Panc1 (cell line): ENCODE measurements around the gene ETV5. TPM values are rescaled to one million over a fixed set of nuclear protein-coding genes. Genes with fewer than 3 reads are reported as not detected.

ENCODE experiments used
- ATAC-seq: fragments of 200-7000 bp; cut with Tn5 transposase; 2 replicates; pipeline ENCODE4 v1.9.1; 2020; ENCODE audit warnings: mild to moderate bottlenecking, moderate library complexity
- BruUV-seq: library from RNA; stranded (reverse); fragments of 400-500 nt; replicated peaks from 2 replicates; lab custom pipeline; 2021; lab: Mats Ljungman, UMichigan
- CTCF ChIA-PET: fragments of 300-600 bp; sonication (Branson Sonifier 250); formaldehyde crosslinking; loops from one replicate; lab custom pipeline; 2022; ENCODE audit warnings: antibody characterized with exemption; lab: Charles Lee
- POLR2A ChIA-PET: fragments of 300-600 bp; sonication (Branson Sonifier 250); formaldehyde crosslinking; loops from one replicate; lab custom pipeline; 2022; ENCODE audit warnings: antibody characterized with exemption; lab: Charles Lee
- DNase-seq: peaks from one replicate; pipeline ENCODE4 v3.0.0-alpha.2; 2010; ENCODE audit warnings: low read depth, low spot score
- H3K27ac ChIP-seq: 2 replicates; pipeline ENCODE4 v1.5.1; 2011; ENCODE audit warnings: mild to moderate bottlenecking, low read length, inconsistent platforms
- H3K27me3 ChIP-seq: fragments of 200-500 bp; sonication (Bioruptor generic); 2 replicates; pipeline ENCODE4 v1.6.0; 2014; ENCODE audit warnings: low read length, inconsistent platforms; ENCODE audit not compliant: control insufficient read depth, insufficient read depth
- H3K36me3 ChIP-seq: fragments of 200-500 bp; sonication (Bioruptor generic); 2 replicates; pipeline ENCODE4 v1.5.1; 2014; ENCODE audit warnings: inconsistent platforms, mild to moderate bottlenecking, low read length, moderate library complexity; ENCODE audit not compliant: control insufficient read depth, insufficient read depth
- H3K4me1 ChIP-seq: 2 replicates; pipeline ENCODE4 v1.5.1; 2011; ENCODE audit warnings: inconsistent platforms, mild to moderate bottlenecking, low read length, moderate library complexity; ENCODE audit not compliant: control insufficient read depth, insufficient read depth
- H3K4me3 ChIP-seq, 2 experiments: 2 replicates each; pipeline ENCODE4 v1.5.1; 2011 to 2012; ENCODE audit warnings: low read depth in 2 of 2, low read length in 2 of 2, mild to moderate bottlenecking in 2 of 2, inconsistent platforms in 1 of 2, moderate library complexity in 1 of 2
- H3K9me3 ChIP-seq: fragments of 200-500 bp; sonication (Bioruptor generic); 2 replicates; pipeline ENCODE4 v1.5.1; 2014; ENCODE audit warnings: low read depth, mild to moderate bottlenecking, inconsistent platforms, low read length, moderate library complexity; ENCODE audit not compliant: control insufficient read depth, insufficient read depth
- POLR2AphosphoS5 ChIP-seq: IDR thresholded peaks from 2 replicates; pipeline ENCODE4 v1.6.1; 2012; ENCODE audit warnings: mild to moderate bottlenecking, low read depth, low read length, moderate library complexity
- REST ChIP-seq, 2 experiments: IDR thresholded peaks; 2 replicates each; pipeline ENCODE4 v1.6.1; 2011 to 2012; ENCODE audit warnings: low read depth in 2 of 2, control low read depth in 1 of 2, low read length in 1 of 2, mild to moderate bottlenecking in 1 of 2, moderate library complexity in 1 of 2; ENCODE audit not compliant: insufficient read depth in 1 of 2
- SIN3A ChIP-seq: IDR thresholded peaks from 2 replicates; pipeline ENCODE4 v1.6.1; 2012; ENCODE audit warnings: low read depth, mild to moderate bottlenecking, low read length, moderate library complexity, borderline replicate concordance; ENCODE audit not compliant: insufficient read depth
- TCF7L2 ChIP-seq: IDR thresholded peaks from 2 replicates; pipeline ENCODE4 v1.6.1; 2011; ENCODE audit warnings: mild to moderate bottlenecking, low read depth, low read length, inconsistent platforms
- in situ Hi-C: cut with HindIII; loops from 2 replicates; pipeline ENCODE4 v1.10.0; 2016; ENCODE audit warnings: low sequenced_read_pairs, low pct_unique_long_range_greater_than_20kb
- intact Hi-C: fragments of 100-400 bp; cut with micrococcal nuclease; formaldehyde crosslinking; loops from one replicate; pipeline ENCODE4 v1.10.0; 2022; ENCODE audit not compliant: unreplicated experiment
- total RNA-seq: library from RNA; stranded (reverse); gene quantifications from one replicate; pipeline ENCODE4 v1.2.1, GENCODE V29; 2021; ENCODE audit not compliant: unreplicated experiment
- TF ChIP-seq, protein P1 (sequence below): fragments of 450-650 bp; IDR thresholded peaks from 2 replicates; pipeline ENCODE4 v1.5.1; 2017; ENCODE audit warnings: mild to moderate bottlenecking

Gene ETV5
- total RNA-seq, 1 experiment from 2014 or later = 79.3 TPM

- POLR2A ChIA-PET = interaction anchor here (0.6 to 1.0 kb wide), 3 partner anchors 57 to 117 kb away, joined by 3 to 12 read pairs (median 4); no protein-coding TSS in a partner anchor
- TSS peak; percentile 77 for BruUV-seq
Observed at GRCh38 chr3:186046838-186047237, 62.1 kb downstream of the ETV5 start.

GRCh38 chr3:186044968-186045367, 63.9 kb downstream of the ETV5 start:
- no peaks in the 10 kb centered on the region for H3K9me3 ChIP-seq
- H3K4me1 ChIP-seq = no peaks in the 10 kb centered on the region
- TF ChIP-seq POLR2AphosphoS5 = 0 out of 2 replicates have a peak, but pooled peaks have one; percentile 20
- no peak for TF ChIP-seq TCF7L2
- no peak for TF ChIP-seq REST (IDR thresholded peaks at IDR 0.05; ENCODE audit: insufficient read depth in 1 of 2, low read depth in 2 of 2, low read length in 1 of 2)
- TF ChIP-seq, protein P1, sequence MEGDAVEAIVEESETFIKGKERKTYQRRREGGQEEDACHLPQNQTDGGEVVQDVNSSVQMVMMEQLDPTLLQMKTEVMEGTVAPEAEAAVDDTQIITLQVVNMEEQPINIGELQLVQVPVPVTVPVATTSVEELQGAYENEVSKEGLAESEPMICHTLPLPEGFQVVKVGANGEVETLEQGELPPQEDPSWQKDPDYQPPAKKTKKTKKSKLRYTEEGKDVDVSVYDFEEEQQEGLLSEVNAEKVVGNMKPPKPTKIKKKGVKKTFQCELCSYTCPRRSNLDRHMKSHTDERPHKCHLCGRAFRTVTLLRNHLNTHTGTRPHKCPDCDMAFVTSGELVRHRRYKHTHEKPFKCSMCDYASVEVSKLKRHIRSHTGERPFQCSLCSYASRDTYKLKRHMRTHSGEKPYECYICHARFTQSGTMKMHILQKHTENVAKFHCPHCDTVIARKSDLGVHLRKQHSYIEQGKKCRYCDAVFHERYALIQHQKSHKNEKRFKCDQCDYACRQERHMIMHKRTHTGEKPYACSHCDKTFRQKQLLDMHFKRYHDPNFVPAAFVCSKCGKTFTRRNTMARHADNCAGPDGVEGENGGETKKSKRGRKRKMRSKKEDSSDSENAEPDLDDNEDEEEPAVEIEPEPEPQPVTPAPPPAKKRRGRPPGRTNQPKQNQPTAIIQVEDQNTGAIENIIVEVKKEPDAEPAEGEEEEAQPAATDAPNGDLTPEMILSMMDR = no peak
- no peak overlapping the region for H3K4me3 ChIP-seq
- ChIA-PET POLR2A (no interaction called here), CTCF (no interaction called here)
- DNase-seq (no peak), ATAC-seq (no peak)
- no peaks in the 10 kb centered on the region; the same call in none of the 2 replicates for H3K36me3 ChIP-seq
- no peak overlapping the region for H3K27ac ChIP-seq
- in situ Hi-C loops = no loop called here
- intact Hi-C loops = no loop called here
- BruUV-seq = no TSS peak
- H3K27me3 ChIP-seq = no peaks in the 10 kb centered on the region

More at GRCh38 chr3:186046838-186047237, 62.1 kb downstream of the ETV5 start:
- Histone ChIP-seq H3K9me3 (no peaks in the 10 kb centered on the region), H3K4me3 (no peak overlapping the region), H3K27me3 (no peaks in the 10 kb centered on the region), H3K27ac (no peak overlapping the region), H3K36me3 (peaks cover 9% of the 10 kb centered on the region), H3K4me1 (no peaks in the 10 kb centered on the region)
- ATAC-seq = no peak
- no peak for DNase-seq
- TF ChIP-seq REST (IDR thresholded peaks at IDR 0.05; ENCODE audit: insufficient read depth in 1 of 2, low read depth in 2 of 2, low read length in 1 of 2) (no peak), POLR2AphosphoS5 (no peak), TCF7L2 (no peak), SIN3A (no peak)
- TF ChIP-seq, protein P1 = no peak
- CTCF ChIA-PET = no interaction called here
- intact Hi-C loops = no loop called here
- in situ Hi-C loops = no loop called here
